WERI-Rb-1 (cell line): ENCODE results near the gene KHDRBS2.
"Not testable (repeated sequence)": the region's sequence is repeated elsewhere in the genome, so short reads cannot be mapped to it uniquely, and the experiment has no call there.

Experiments
- DNase-seq: peaks from one replicate; pipeline ENCODE4 v3.0.0-alpha.2; 2020
- H3K27ac ChIP-seq: fragments of 250-450 bp; sonication (Bioruptor Pico); 2 replicates; pipeline ENCODE4 v1.5.1; 2020; ENCODE audit warnings: mild to moderate bottlenecking, moderate library complexity
- H3K27me3 ChIP-seq: fragments of 250-450 bp; sonication (Bioruptor Pico); 2 replicates; pipeline ENCODE4 v1.5.1; 2021; ENCODE audit warnings: mild to moderate bottlenecking, low read depth, moderate library complexity; ENCODE audit not compliant: insufficient read depth, severe bottlenecking
- H3K36me3 ChIP-seq: fragments of 250-450 bp; sonication (Bioruptor Pico); 2 replicates; pipeline ENCODE4 v1.5.1; 2020; ENCODE audit warnings: mild to moderate bottlenecking, moderate library complexity
- H3K4me3 ChIP-seq: 2 replicates; pipeline ENCODE4 v1.5.1; 2011; ENCODE audit warnings: low read depth, mild to moderate bottlenecking, control low read depth, low read length
- H3K9me3 ChIP-seq: fragments of 250-450 bp; sonication (Bioruptor Pico); 2 replicates; pipeline ENCODE4 v1.5.1; 2021; ENCODE audit warnings: mild to moderate bottlenecking, moderate library complexity; ENCODE audit not compliant: severe bottlenecking
- CTCF ChIP-seq: IDR thresholded peaks from 2 replicates; pipeline ENCODE4 v1.5.1; 2011; ENCODE audit warnings: low read depth, mild to moderate bottlenecking, control low read depth, inconsistent platforms, low read length

KHDRBS2 gene

GRCh38 chr6:61809004-61809595 lies 476.9 kb downstream of the KHDRBS2 start:
- no peaks in the 10 kb centered on the region for H3K36me3 ChIP-seq
- no peak for DNase-seq
- H3K9me3 ChIP-seq, result no peaks in the 10 kb centered on the region
- peaks cover 4% of the 10 kb centered on the region for H3K27me3 ChIP-seq
- H3K4me3 ChIP-seq, result no peak overlapping the region
- no peak overlapping the region for H3K27ac ChIP-seq
- 0 out of 2 replicates have a peak, but pooled peaks have one; percentile 22 for TF ChIP-seq CTCF

- no peaks in the 10 kb centered on the region for H3K9me3 ChIP-seq
- H3K27me3 ChIP-seq, result peaks cover 12% of the 10 kb centered on the region
- DNase-seq, result no peak
- no peak for TF ChIP-seq CTCF
- H3K4me3 ChIP-seq, result no peak overlapping the region
- H3K27ac ChIP-seq, result no peak overlapping the region
- no peaks in the 10 kb centered on the region for H3K36me3 ChIP-seq
These were observed 498.0 kb downstream of the KHDRBS2 start for GRCh38 chr6:61787998-61788397.

GRCh38 chr6:61769446-61769845 lies 516.6 kb downstream of the KHDRBS2 start:
- not testable (repeated sequence) for H3K4me3 ChIP-seq, H3K27ac ChIP-seq, H3K27me3 ChIP-seq, H3K9me3 ChIP-seq, DNase-seq, H3K36me3 ChIP-seq

- H3K36me3 ChIP-seq, result no peaks in the 10 kb centered on the region
- H3K4me3 ChIP-seq, result no peak overlapping the region
- no peak for TF ChIP-seq CTCF
- no peak for DNase-seq
- H3K27ac ChIP-seq, result no peak overlapping the region
- H3K27me3 ChIP-seq, result peaks cover 33% of the 10 kb centered on the region
- H3K9me3 ChIP-seq, result no peaks in the 10 kb centered on the region
These were observed 530.3 kb downstream of the KHDRBS2 start for GRCh38 chr6:61755739-61756138.

- Histone ChIP-seq H3K27ac (no peak overlapping the region), H3K27me3 (peaks cover 25% of the 10 kb centered on the region), H3K36me3 (no peaks in the 10 kb centered on the region), H3K9me3 (no peaks in the 10 kb centered on the region), H3K4me3 (no peak overlapping the region)
- no peak for DNase-seq
- TF ChIP-seq CTCF, result no peak
These were observed 534.0 kb downstream of the KHDRBS2 start for GRCh38 chr6:61751986-61752385.

GRCh38 chr6:61745994-61746393 lies 540.0 kb downstream of the KHDRBS2 start:
- TF ChIP-seq CTCF, result no peak
- H3K4me3 ChIP-seq, result no peak overlapping the region
- no peaks in the 10 kb centered on the region for H3K36me3 ChIP-seq

More at GRCh38 chr6:61745994-61746393, 540.0 kb downstream of the KHDRBS2 start:
- no peak overlapping the region for H3K27ac ChIP-seq
- no peak for DNase-seq
- peaks cover 4% of the 10 kb centered on the region for H3K27me3 ChIP-seq
- H3K9me3 ChIP-seq, result no peaks in the 10 kb centered on the region
